Kidney (tissue), 14 donors: Measurements from ENCODE around the gene ATP6V1B1. TPM values are rescaled to one million over a fixed set of nuclear protein-coding genes. Genes with fewer than 3 reads are reported as not detected.

Source experiments
- DNase-seq, 5 donors: peaks; one replicate each; pipeline ENCODE4 v3.0.0-alpha.2; 2013 to 2020
- FAIRE-seq: peaks from 2 replicates; lab custom pipeline; 2012; peaks lifted over from hg19 to GRCh38; lab: Jason Lieb, UNC
- H3K27ac ChIP-seq, 2 donors: one replicate each; pipeline ENCODE4 v1.7.0; 2013; ENCODE audit warnings: low read depth in 2 of 2, low read length in 2 of 2, inconsistent platforms in 1 of 2
- H3K27me3 ChIP-seq: one replicate; pipeline ENCODE4 v1.7.1; 2013; ENCODE audit warnings: low read length, inconsistent platforms; ENCODE audit not compliant: control insufficient read depth, insufficient read depth
- H3K36me3 ChIP-seq, 3 donors: one replicate each; pipeline versions ENCODE4 v1.7.0 to v1.7.1; 2013; ENCODE audit warnings: low read length in 3 of 3, control low read depth in 1 of 3, inconsistent platforms in 1 of 3; ENCODE audit not compliant: insufficient read depth in 3 of 3, control insufficient read depth in 2 of 3
- H3K4me1 ChIP-seq, 3 donors: one replicate each; pipeline versions ENCODE4 v1.7.0 to v1.7.1; 2013; ENCODE audit warnings: low read length in 3 of 3, inconsistent platforms in 1 of 3, low read depth in 1 of 3; ENCODE audit not compliant: control insufficient read depth in 2 of 3, insufficient read depth in 2 of 3
- H3K4me3 ChIP-seq, 3 donors: one replicate each; pipeline versions ENCODE4 v1.7.0 to v1.8.1; 2013; ENCODE audit warnings: low read length in 3 of 3, control low read depth in 1 of 3, inconsistent platforms in 1 of 3
- H3K9ac ChIP-seq, 3 donors: one replicate each; pipeline versions ENCODE4 v1.7.0 to v1.7.1; 2013; ENCODE audit warnings: low read length in 3 of 3, control low read depth in 1 of 3, inconsistent platforms in 1 of 3
- H3K9me3 ChIP-seq, 3 donors: one replicate each; pipeline versions ENCODE4 v1.7.0 to v1.7.1; 2013; ENCODE audit warnings: low read length in 3 of 3, control low read depth in 1 of 3, inconsistent platforms in 1 of 3; ENCODE audit not compliant: control insufficient read depth in 2 of 3, insufficient read depth in 1 of 3
- CTCF ChIP-seq: IDR thresholded peaks from 3 replicates; pipeline ENCODE4 v1.5.1; 2012; ENCODE audit warnings: mild to moderate bottlenecking, moderate library complexity, borderline replicate concordance; ENCODE audit not compliant: insufficient read depth; ENCODE audit errors: extremely low read depth
- intact Hi-C: fragments of 100-400 bp; cut with DNase I; formaldehyde crosslinking; loops from one replicate; pipeline ENCODE4 v1.11.1; 2022
- polyA plus RNA-seq: library from polyadenylated mRNA; stranded (reverse); fragments of 350-450 nt; fragmentation: Illumina TruSeq; extraction: RNeasy Lipid Tissue Mini Kit (QIAGEN cat#74804); gene quantifications from one replicate; pipeline ENCODE4 v1.2.3, GENCODE V29; 2014; ENCODE audit warnings: low read depth, low replicate concordance; ENCODE audit not compliant: insufficient read depth
- total RNA-seq: library from RNA; stranded (reverse); fragmentation: NEBNext Ultra II Directional; extraction: Animal tissue kit (Norgen Biotek cat#: 25700); gene quantifications from one replicate; pipeline ENCODE4 v1.2.1, GENCODE V29; 2021
- donor health status: control.
- donor health status: control.
- donor health status: control.
- donor health status: control.
- donor health status: control.
- donor health status: DM: yes; HTN: yes; CAD: no.
- donor health status: Normal renal cell carcinoma (clear cell type).

The ATP6V1B1 gene
- total and polyA plus RNA-seq, 2 donors from 2014 or later: 37.9 to 400 TPM

GRCh38 chr2:70975237-70975636, 39.5 kb downstream of the ATP6V1B1 start:
- no peaks in the 10 kb centered on the region for H3K9me3 ChIP-seq
- DNase-seq: no peak
- H3K4me3 ChIP-seq: no peak overlapping the region
- intact Hi-C loops: no loop called here
- no peaks in the 10 kb centered on the region for H3K36me3 ChIP-seq
- peaks cover 0 to 8% (median 8%) of the 10 kb centered on the region in 3 donors for H3K4me1 ChIP-seq
- TF ChIP-seq CTCF: no peak
- H3K27me3 ChIP-seq: no peaks in the 10 kb centered on the region
- no peak overlapping the region for H3K27ac ChIP-seq
- no peak for FAIRE-seq
- H3K9ac ChIP-seq: no peak overlapping the region

- peaks cover 0 to 8% (median 8%) of the 10 kb centered on the region in 3 donors for H3K4me1 ChIP-seq
- no peak for DNase-seq
- peak overlapping the region in 2 of 3 donors; percentile 89 to 95 for H3K4me3 ChIP-seq
- no peak for TF ChIP-seq CTCF
- intact Hi-C loops: no loop called here
- peak overlapping the region in 1 of 2 donors; percentile 89 for H3K27ac ChIP-seq
- no peak for FAIRE-seq
- H3K27me3 ChIP-seq: no peaks in the 10 kb centered on the region
- H3K9ac ChIP-seq: peak overlapping the region in 1 of 3 donors; percentile 77
- H3K9me3 ChIP-seq: no peaks in the 10 kb centered on the region
- H3K36me3 ChIP-seq: no peaks in the 10 kb centered on the region
These were observed 42.0 kb downstream of the ATP6V1B1 start for GRCh38 chr2:70977605-70978205.

GRCh38 chr2:70978341-70979179, 42.9 kb downstream of the ATP6V1B1 start, which contains the start of gene ANKRD53:
ANKRD53 (plus strand) TSS chr2:70978630; CDS start chr2:70978646, 16 bp downstream.
- peak within 1 kb of the TSS; percentile 33 to 95 (median 89) for H3K4me3 ChIP-seq
- intact Hi-C loops: no loop called here
- no peaks in the 10 kb centered on the region for H3K27me3 ChIP-seq
- FAIRE-seq (no peak), DNase-seq (peak; percentile 38 to 86 (median 47))
- H3K36me3 ChIP-seq: no peaks in the 10 kb centered on the region
- peak within 1 kb of the TSS; percentile 36 to 89 for H3K27ac ChIP-seq
- peak within 1 kb of the TSS in 2 of 3 donors; percentile 39 to 77 for H3K9ac ChIP-seq
- H3K9me3 ChIP-seq: no peaks in the 10 kb centered on the region
- no peak for TF ChIP-seq CTCF
- peaks cover 0 to 8% (median 8%) of the 10 kb centered on the region in 3 donors for H3K4me1 ChIP-seq
